Motor neuron (in vitro differentiated cells): ENCODE data around the gene PPL. TPM values are rescaled to one million over a fixed set of nuclear protein-coding genes. Genes with fewer than 3 reads are reported as not detected.

ENCODE experiments used
- total RNA-seq, 8 experiments: library from RNA; unstranded; fragments of 300-600 nt; gene quantifications; 2 replicates each; pipeline versions ENCODE4 v1.2.3 to v1.2.4, GENCODE V29; 2022

Gene PPL
- total RNA-seq, 8 experiments from 2014 or later = 0.92 to 357 (median 3.6) TPM

Other genes with a start within 250 kb of the PPL start
- 10 to 100 TPM; 13.8 to 35.2 (median 26.5) TPM for gene NUDT16L1, start 243.6 kb downstream of the PPL start, total RNA-seq
- gene ANKS3, start 202.9 kb downstream of the PPL start, total RNA-seq = 10 to 100 TPM; 11.7 to 35.5 (median 26.2) TPM
- 1 to 10 TPM in 6 of 8 experiments, under 1 TPM in 2; 0.96 to 9.4 (median 2.3) TPM for gene DNAAF8, start 202.6 kb downstream of the PPL start, total RNA-seq
- gene ZNF500, start 170.0 kb downstream of the PPL start, total RNA-seq = 10 to 100 TPM in 3 of 8 experiments, 1 to 10 TPM in 5; 7.9 to 17.5 (median 9.0) TPM
- 1 to 10 TPM in 2 of 8 experiments, under 1 TPM in 2, not detected in 4; 0.61 to 1.3 (median 1.0) TPM for gene SEPTIN12, start 148.8 kb downstream of the PPL start, total RNA-seq
- gene SMIM22, start 141.8 kb downstream of the PPL start, total RNA-seq = 1 to 10 TPM in 3 of 8 experiments, under 1 TPM in 4, not detected in 1; 0.71 to 2.1 (median 0.98) TPM
- 10 to 100 TPM; 19.1 to 45.1 (median 35.4) TPM for gene ROGDI, start 134.5 kb downstream of the PPL start, total RNA-seq
- 100 to 1,000 TPM in 1 of 8 experiments, 10 to 100 TPM in 7; 36.4 to 101 (median 49.5) TPM for gene GLYR1, start 89.9 kb downstream of the PPL start, total RNA-seq
- 10 to 100 TPM; 14.0 to 43.7 (median 24.2) TPM for gene UBN1, start 89.7 kb downstream of the PPL start, total RNA-seq
- gene SEC14L5, start 21.2 kb upstream of the PPL start, total RNA-seq = 1 to 10 TPM in 4 of 8 experiments, under 1 TPM in 4; 0.04 to 2.0 (median 1.0) TPM
- 10 to 100 TPM in 3 of 8 experiments, 1 to 10 TPM in 5; 1.5 to 18.7 (median 6.5) TPM for gene NAGPA, start 96.8 kb upstream of the PPL start, total RNA-seq
- gene C16orf89, start 128.8 kb upstream of the PPL start, total RNA-seq = 10 to 100 TPM in 1 of 8 experiments, 1 to 10 TPM in 4, under 1 TPM in 3; 0.33 to 34.3 (median 1.7) TPM
- gene ALG1, start 134.7 kb upstream of the PPL start, total RNA-seq = 10 to 100 TPM in 7 of 8 experiments, 1 to 10 TPM in 1; 6.6 to 43.8 (median 18.4) TPM
- gene EEF2KMT, start 160.6 kb upstream of the PPL start, total RNA-seq = 10 to 100 TPM in 7 of 8 experiments, 1 to 10 TPM in 1; 6.7 to 29.8 (median 14.1) TPM